ENCODE results near the gene MARS2.
"Not testable (repeated sequence)": the region's sequence is repeated elsewhere in the genome, so short reads cannot be mapped to it uniquely, and the experiment has no call there.

The MARS2 gene

GRCh38 chr2:197717863-197718262 is 12.7 kb downstream of the MARS2 start:
- no peak for TF ChIP-seq CTCF (IDR thresholded peaks at IDR 0.05; ENCODE audit: insufficient read depth, low read depth, low read length, missing control alignments)
- H3K4me3 ChIP-seq (ENCODE audit: low read depth, low read length), result no peak overlapping the region

GRCh38 chr2:197727011-197727410 is 21.8 kb downstream of the MARS2 start:
- TF ChIP-seq CTCF (IDR thresholded peaks at IDR 0.05; ENCODE audit: insufficient read depth, low read depth, low read length, missing control alignments), result no peak
- H3K4me3 ChIP-seq (ENCODE audit: low read depth, low read length), result no peak overlapping the region
- no peak for DNase-seq (ENCODE audit: low read depth)

More at GRCh38 chr2:197717863-197718262, 12.7 kb downstream of the MARS2 start:
- no peak for DNase-seq (ENCODE audit: low read depth)

- not testable (repeated sequence) for DNase-seq (ENCODE audit: low read depth)
Measured at GRCh38 chr2:197728555-197729544, 23.7 kb downstream of the MARS2 start.

GRCh38 chr2:197740200-197740599 is 35.0 kb downstream of the MARS2 start:
- DNase-seq (ENCODE audit: low read depth), result no peak
- no peak for TF ChIP-seq CTCF (IDR thresholded peaks at IDR 0.05; ENCODE audit: insufficient read depth, low read depth, low read length, missing control alignments)
- H3K4me3 ChIP-seq (ENCODE audit: low read depth, low read length), result no peak overlapping the region

More at GRCh38 chr2:197728555-197729544, 23.7 kb downstream of the MARS2 start:
- not testable (repeated sequence) for H3K4me3 ChIP-seq (ENCODE audit: low read depth, low read length)
